Esophagus mucosa (tissue), 1 donor: ENCODE measurements around the gene RALY. TPM values are rescaled to one million over a fixed set of nuclear protein-coding genes. Genes with fewer than 3 reads are reported as not detected.
"Not testable (repeated sequence)": the region's sequence is repeated elsewhere in the genome, so short reads cannot be mapped to it uniquely, and the experiment has no call there.

Experiments used
- ATAC-seq: fragments of 200-7000 bp; cut with Tn5 transposase; one replicate; pipeline ENCODE4 v1.9.1; 2020
- total RNA-seq: library from RNA; stranded (reverse); gene quantifications from one replicate; pipeline ENCODE4 v1.2.4, GENCODE V29; 2023
- donor health status: DM: yes; HTN: yes; CAD: no.

The RALY gene
- total RNA-seq, 1 donor from 2014 or later = 82.6 TPM

DNA sequence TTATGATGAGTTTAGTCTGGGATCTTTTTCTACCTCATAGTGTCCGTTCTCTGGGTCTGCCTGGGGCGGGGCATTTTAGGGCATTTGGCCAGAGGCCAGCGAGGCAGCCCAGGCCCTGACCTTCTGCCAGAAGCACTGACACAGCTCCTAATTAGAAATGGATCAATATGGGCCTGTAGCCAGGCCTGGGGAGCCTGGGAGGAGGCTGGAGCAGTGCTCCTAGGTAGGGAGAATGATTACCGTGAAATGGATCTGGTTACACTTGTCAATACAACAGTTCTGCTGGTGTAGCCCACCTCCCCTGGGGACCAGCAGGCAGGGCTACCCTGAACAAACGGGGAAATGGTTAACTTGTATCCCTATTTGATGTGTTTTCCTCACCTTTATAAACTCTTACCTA lies 23.0 kb downstream of the RALY start:
- no peak for ATAC-seq

DNA sequence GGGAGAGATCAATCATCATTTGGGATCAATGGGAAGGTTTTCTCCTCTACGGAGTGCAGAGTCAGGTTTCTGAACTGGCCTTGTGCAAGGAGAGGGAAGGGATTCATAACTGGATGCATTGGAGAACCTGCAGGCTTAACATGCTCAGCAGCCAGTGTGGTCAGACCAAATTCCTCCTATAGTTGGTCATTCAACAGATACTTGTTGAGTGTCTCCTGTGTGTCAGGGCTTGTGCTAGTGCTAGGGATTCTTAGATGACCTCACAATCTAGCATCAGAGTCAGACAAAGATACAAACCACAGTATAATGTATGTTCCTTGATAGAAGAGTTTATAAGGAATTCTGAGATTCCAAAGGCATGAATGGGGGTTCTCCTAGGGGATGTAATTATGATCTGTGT lies 23.9 kb downstream of the RALY start:
- peak; percentile 43 for ATAC-seq

DNA sequence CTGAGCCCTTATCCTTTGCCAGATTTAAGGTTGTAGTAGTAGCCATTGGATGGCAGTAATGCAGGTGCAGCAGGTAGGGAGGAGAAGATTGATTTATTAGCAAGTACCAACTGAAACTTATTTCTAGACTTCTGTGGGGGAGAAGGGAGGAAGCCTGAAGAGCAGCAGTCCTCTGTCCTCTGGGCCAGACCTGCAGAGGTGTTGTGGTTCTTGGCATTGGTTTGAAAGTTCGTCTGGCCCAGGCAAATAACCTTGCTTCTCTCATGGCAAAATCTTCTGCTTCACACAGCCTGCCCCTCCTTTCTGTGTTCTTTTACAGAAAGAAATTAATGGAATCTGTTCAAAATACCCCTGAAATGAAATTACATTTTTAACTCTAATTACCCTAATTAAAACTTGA lies 24.5 kb downstream of the RALY start:
- ATAC-seq = no peak

DNA sequence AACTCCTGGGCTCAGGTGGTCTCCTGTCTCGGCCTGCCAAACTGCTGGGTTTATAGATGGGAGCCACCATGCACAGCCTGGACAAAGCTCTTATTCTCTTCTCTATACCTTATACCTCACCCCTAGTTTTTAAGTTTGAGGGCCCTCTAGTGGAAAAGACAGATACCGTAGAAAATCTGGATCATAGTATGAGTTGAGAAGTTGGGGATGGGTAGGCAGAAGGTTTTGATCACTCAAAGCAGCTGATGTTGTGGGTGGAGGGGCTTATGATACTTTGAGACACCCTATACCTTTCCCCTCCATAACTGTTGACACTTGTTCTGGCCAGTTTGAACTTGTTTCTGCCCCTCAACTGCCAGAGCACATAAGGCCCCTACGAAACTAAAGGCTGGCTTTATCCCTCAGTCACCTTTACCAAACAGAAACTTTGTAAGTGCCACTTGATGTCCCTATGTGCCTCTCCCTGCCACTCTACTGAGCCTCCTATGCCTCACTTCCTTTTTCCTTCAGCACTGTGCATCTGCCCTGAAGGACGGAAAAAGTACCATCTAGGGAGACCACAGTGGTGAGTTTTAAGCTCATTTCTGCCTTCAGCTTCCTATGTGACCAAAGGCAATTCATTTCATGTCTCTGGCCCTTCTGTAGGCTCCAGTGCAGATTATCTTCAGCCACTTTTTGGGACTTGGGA lies 28.6 kb downstream of the RALY start:
- ATAC-seq = peak; percentile 9

DNA sequence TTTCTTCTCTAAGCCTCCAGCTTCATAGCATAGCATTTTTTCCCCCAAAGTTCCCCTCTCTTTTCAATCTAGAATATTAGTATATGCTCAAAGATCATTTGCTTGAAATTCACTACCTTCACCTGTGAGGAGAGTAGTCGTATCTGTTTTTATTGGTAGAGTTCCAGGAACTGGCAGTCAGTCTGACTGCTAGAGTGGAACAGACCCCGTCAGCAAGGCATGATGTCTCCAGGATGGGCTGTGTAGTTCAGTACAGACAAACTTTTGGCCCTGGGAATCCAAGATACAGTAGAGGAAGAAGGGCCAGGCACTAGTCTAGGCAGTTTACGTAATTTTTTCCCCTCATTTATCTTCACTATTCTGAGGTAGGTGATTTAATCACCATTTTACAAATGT lies 29.1 kb downstream of the RALY start:
- no peak for ATAC-seq

DNA sequence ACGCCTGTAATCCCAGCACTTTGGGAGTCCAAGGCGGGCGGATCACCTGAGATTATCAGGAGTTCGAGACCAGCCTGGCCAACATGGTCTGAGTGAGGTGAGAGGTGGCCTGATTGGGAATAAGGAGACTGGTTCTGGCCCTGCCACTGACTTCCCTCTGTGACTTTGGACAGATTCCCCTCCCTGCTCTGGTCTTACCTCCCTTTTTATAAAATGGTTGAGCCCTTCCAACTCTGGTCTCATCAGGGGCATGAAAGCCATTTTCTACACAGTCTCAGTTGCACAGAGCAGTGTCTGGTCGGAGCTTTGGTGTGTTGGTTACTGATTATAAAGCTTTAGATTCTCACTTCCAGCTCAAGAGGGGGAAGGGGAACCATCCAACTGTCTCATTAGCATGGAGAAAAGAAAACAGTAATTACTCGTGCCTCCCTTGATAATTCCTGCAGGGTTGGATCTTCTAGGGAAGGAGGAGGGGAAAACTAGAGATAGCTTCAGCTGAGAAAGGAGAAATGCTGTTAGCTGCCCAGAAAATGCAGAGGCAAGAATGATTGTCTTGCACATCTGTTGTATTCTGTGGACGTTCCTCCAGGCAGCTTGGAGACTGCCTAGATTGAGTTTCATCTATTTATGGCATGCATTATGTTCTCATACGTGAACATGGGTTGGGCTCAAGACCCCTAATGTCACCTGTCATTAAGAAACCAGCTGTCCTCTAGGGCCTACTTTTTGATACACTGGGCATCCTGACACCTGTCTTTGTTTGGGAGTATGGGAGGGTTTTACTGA lies 30.4 kb downstream of the RALY start:
- no peak for ATAC-seq

DNA sequence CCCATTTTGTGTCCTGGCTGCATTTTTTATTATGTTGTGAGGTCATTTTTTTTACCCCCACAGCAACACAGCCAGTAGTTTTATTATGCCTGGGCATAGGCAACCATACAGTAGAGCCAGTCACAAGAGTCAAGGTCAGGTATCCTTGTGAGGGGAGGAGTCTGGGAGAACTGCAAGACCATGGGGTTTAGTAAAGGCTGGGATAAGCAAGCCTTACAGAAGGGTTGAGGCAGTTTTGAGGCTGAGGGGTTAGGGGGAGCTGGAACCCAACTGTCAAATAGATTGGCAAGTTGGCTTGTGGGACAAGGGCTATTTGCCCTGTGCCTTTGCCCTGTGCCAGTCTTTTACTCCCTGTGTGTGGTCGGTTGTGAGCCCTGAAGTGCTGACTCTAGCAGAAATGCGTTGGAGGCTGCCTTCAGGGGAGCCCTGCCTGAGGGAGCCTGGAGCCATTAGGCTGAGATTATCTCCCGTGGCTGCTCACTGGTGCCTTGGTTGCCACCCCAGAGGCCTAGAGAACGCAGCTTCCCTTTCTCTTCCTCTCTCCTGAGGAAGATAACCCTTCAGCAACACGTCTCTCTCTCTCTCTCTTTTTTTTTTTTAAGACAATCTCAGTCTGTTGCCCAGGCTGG lies 31.1 kb downstream of the RALY start:
- no peak for ATAC-seq

DNA sequence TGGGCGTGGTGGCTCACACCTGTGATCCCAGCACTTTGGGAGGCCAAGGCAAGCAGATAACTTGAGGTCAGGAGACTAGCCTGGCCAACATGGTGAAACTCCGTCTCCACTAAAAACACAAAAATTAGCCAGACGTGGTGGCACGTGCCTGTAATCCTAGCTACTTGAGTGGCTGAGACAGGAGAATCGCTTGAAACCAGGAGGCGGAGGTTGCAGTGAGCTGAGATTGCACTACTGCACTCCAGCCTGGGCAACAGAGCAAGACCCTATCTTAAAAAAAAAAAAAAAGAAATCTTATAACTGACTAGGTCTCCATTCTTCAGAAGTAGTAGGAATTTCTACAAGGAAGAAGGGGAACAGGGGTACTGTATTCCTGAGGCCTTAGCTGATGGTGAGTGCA lies 34.3 kb downstream of the RALY start:
- not testable (repeated sequence) for ATAC-seq

DNA sequence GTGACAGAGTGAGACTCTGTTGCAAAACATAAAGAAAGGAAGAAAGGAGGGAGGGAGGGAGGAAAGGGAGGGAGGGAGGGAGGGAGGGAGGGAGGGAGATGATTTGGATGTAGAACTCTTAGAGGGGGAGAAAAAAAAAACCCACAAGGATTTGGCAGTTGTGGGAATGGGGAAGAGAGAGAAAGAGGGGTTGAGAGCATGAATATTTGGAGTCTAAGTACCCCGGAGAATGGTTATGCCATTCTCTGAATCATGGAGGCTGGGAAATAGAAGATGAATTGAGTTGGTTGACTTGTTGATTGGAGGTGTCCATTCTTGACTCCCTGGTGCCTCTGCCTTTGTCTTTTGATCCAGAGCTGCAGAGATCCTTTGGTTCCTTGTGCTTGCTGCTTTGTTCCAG lies 35.7 kb downstream of the RALY start:
- no peak for ATAC-seq

DNA sequence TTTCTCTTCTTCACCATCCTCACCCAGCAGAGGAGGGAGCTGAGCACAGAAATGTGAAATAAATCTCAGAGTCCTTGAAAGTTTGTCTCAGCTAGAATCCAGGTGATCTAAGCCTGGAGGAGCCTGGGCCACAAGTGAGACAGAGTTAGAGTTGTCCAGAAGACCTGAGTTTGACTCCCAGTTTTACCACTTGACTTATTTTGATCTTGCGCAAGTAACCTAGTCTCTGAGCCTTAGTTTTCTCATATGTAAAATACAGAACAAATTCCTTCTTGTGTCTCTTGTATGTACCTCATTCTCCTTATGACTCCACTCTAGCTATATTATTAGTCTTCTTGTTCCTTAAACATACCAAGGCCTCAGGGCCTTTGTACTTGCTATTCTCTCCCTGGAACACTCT lies 36.7 kb downstream of the RALY start:
- ATAC-seq = no peak

DNA sequence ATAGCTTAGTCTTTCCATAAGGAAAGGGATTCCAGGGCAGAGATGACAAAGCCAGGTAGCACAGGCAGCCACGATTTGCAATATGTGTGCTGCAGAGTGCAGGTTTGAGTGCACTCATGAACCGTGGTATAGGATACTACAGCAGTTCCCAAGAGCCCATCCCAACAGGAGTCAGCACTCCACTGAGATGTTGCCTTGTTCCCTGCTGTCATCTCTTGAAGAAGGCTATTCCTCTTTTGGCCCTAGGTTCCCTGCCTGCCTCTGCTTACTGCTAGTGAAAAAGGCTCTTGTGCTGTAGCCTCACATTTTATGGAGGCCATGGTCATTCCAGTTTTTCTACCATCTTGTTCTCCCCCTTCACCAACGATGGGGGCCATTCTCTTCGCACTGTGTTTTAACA lies 40.2 kb downstream of the RALY start:
- ATAC-seq = no peak

DNA sequence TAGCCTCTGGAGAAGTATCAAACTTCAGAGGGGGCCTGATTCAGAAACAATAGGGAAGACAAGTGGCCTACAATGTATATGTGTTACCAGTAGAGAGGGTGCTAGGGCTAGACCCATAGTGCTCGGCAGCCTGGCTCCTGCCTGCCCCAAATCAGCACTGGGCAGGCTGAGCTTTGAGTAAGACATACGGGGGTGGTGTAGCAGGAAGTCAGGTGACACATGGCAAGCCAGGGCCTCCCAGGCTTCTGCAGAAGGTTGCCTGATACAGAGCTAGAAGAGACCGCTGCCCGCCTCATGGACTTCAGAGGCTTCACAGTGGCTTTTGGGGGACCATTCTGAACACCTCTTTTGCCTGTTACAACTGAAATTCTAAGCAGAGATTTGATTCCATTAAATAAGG lies 43.4 kb downstream of the RALY start:
- peak; percentile 43 for ATAC-seq

DNA sequence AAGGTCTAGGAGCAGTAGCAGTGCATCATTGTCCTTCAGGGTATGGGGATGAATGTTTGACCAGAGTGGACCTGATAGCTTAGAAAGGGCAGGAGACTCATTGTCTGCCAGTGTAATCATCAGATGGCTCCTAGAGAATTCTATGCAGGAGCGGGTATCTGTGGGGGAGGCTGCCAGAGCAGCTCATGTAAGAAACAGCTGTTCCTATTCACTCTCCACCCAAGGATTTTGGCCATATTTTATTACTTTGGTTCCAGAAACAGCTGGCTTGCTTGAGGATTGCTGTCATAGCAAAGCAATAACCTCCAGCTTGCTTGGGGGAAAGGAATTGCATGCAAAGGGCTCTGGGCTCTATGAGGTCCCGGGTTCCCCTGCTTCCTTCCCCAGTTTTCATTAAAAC lies 44.1 kb downstream of the RALY start:
- ATAC-seq = no peak

DNA sequence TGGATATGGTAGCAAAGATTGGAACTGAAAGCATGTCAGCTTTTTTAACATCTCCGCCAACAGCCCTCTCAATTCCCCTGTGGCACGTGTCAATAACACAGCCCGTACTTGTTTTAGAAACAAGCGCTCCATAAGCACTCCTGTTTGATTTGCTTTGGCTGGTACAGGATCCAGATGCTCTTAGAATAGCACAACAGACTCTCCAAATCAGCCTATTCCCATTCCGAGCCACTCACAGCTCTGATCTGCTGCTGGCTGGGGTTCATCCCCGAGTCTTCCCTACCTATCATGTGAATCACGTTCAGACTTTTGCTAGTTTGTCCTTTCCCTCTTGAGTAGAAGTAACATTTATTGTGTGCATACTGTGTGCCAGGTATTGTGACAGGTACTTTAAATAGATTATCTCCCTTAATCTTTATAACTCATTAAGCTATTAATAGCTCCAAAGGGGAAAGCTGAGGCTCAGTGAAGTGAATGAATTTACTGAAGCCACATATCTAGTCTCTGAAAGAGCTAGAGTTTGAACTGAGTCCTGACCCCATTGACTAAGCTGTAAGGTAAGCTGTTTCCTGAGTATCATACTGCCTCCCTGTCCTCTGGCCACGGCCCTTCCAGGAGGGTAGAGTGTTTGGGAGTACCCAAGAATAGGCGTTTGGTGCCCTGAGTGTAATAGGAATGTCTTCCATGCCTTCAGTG lies 46.7 kb downstream of the RALY start:
- ATAC-seq = no peak

DNA sequence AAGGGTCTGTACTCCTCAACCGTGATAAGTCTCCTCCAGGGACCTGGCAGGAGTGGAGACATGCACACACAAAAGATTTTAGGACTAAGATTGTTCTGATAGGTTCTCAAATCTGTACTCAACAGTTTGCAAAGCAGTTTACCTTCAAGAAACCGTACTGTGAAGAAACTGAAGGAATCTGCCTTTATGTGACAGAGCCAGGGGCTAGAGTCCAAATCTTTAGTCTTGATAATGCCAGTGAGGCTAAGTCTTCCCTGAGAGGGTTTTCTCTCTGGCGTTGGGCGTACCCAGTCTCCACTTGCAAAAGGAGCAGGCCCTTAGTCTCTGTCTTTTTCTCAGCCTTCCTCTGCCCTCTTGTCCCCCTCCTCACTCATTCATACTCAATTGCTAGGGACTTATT lies 47.5 kb downstream of the RALY start:
- ATAC-seq = no peak

DNA sequence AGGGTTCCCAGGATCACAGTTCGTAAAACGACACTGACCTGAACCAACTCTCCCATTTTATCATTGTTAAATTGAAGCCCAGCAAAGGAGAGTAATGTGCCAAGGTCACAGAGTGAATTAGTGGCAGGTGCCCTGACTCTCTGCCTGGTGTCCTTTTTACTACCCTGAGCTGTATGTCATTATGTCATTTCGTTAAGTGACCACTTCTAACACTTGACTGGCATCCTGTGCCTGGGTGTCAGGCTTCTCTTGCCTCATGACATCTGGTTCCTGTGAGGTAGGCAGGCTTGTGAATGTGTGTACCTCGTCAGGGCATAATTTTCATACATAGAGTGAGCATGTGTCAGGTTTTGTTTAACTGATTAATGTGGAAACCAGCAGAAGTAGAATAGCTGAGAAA lies 48.6 kb downstream of the RALY start:
- ATAC-seq = no peak

DNA sequence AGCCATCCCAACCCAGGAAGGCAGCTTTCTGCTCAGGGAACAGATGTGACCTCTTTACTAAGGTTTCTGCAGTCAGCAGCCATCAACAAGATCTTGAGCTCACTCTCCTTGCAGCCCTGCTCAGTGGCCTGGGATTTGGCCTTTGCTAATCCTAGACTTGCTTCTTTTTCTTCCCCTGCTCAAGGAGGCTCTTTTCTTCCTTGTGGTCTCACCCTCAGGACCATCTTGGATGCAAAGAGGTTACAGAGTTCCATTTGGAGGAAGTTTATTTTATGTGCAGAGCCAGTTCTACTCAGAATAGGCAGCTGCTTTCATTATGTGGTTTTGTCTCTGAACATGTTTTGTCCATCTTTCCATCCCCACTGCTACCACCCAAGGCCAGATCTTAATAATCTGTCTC lies 49.3 kb downstream of the RALY start:
- no peak for ATAC-seq

DNA sequence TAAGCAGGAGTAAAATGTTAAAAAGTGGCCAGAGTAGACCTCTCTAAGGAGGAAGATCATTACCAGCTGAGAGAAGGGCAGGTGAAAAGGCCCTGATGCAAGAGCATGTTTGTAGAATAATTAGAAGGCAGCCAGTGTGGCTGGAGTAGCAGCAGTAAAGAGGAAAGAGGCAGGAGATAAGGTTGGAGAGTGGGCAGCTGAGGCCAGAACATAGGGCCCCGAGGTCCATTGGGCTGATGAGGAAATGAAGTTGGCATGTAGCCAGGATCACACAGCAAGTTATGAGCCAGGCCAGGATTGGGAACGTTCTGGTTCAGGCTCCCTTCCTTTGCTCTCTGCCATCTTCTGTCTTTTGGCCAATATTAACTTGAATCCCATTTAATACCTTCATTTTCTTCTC lies 51.6 kb downstream of the RALY start:
- peak; percentile 24 for ATAC-seq

DNA sequence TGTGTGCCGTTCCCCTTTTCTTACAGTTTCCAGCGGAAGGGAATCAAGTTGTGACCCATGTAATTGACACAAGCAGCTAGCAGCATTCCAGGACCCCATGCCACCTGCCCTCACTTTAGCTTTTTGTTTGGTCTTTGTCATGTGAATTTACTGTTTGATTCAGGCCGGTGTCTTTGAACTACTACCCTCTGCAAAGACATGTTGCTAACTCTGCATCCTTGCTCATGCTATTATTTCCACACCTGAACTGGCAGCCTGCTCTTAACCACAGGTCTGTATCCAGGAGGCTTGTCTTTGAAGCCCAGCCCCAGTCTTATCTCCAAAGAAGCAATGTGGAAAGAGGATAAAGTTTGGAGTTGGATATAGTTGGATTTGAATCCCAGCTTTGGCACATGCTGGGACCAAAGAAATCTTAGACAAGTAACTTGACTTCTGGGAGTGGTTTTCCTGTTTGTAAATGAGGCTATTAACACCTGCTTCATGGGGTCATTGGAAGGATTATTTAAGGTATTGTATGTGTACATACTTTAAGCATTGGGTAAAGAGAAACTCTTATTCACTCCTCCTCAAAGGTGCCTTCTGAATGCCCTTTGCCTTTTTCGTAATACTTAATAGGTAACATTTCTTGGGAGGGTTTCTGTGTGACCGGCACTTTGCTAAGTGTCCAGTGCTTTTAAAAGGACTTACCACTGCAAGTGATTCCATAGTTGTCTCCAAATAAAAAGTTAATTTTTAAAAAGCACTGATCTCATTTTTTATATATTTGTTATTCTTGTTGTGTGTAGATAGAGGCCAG lies 52.4 kb downstream of the RALY start:
- no peak for ATAC-seq

DNA sequence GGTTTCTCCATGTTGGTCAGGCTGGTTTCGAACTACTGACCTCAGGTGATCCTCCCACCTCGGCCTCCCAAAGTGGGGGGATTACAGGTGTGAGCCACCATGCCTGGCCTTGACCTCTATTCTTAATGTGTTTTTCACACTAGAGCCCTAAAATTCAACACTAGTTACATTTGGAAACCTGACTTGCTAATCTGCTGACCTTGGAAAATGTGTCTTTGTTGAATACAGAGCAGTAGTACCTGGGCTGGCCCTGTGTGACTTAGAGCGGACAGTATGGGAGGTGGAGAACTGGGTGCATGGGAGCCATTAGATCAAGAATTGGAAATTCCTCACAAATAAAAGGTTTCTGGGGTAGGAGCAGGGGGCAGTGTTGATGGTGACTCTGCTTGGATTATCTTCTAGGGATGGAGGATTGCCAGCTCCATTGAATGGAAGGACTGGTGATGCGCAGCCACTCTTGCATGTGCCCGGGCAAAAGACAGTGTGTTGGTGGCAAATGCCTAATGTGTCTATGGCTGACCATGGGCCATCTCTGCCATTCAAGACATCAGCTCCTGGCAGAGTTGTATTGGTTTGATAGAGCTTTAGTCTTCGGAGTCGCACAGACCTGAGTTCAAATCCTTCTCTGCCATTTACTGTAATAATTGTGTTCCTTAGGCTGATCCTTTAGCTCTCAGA lies 53.4 kb downstream of the RALY start:
- ATAC-seq = no peak

DNA sequence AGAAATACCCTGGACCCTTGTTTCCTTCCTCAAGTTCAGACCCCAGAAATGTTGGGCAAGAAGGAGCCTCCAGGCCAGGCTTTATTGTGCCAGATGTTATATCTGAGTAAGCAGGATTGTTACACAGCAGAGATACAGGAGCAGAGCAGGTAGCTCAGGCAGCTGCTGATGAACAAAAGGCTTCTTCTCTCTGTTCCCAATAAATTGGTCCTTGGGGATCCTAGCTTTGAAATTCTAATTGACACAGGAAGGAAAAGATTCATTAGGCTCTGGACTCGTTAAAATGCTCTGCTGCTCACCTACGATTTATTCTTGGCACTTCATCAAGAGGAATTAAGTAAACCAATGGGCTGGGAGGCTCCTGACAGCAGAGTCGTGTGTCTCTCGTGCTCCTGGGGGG lies 54.2 kb downstream of the RALY start:
- ATAC-seq = no peak

DNA sequence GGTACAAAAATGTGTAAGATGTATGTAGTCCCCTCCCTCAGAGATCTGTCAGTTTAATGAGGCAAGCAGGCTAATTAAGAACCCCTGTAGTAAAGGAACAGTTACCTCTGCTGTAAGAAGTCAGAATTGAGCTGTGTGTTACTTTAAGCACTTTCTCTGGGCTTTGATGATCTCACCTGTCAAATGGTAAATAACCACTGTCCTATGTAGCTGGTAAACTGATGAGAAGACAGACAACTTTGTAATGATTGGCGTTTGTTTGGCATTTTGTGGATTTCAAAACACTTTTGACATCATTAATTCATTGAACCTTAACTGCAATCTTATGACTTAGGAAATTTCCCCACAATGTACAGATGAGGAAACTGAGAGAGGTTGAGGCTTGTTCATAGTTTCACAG lies 55.7 kb downstream of the RALY start:
- ATAC-seq = no peak
